ENCODE results near the gene PKD2L1.

PKD2L1 gene

GRCh38 chr10:100364735-100365391 lies 34.8 kb upstream of the PKD2L1 start:
- Histone ChIP-seq H3K4me3 (ENCODE audit: low read length) (no peak overlapping the region), H3K4me1 (ENCODE audit: insufficient read depth, low read length) (peaks cover 3% of the 10 kb centered on the region; the same call in 1 of the 2 replicates), H3K9ac (ENCODE audit: low read depth, low read length) (no peak overlapping the region), H3K36me3 (ENCODE audit: insufficient read depth, low read depth, low read length) (peaks cover 48% of the 10 kb centered on the region), H3K27me3 (ENCODE audit: insufficient read depth, low read length) (no peaks in the 10 kb centered on the region), H3K27ac (ENCODE audit: low read length) (no peak overlapping the region), H3K9me3 (ENCODE audit: insufficient read depth, low read depth, low read length) (no peaks in the 10 kb centered on the region)

GRCh38 chr10:100364175-100364574 lies 34.1 kb upstream of the PKD2L1 start:
- peaks cover 55% of the 10 kb centered on the region for H3K36me3 ChIP-seq (ENCODE audit: insufficient read depth, low read depth, low read length)

GRCh38 chr10:100362570-100363496 lies 32.8 kb upstream of the PKD2L1 start:
- Histone ChIP-seq H3K27me3 (ENCODE audit: insufficient read depth, low read length) (no peaks in the 10 kb centered on the region), H3K36me3 (ENCODE audit: insufficient read depth, low read depth, low read length) (peaks cover 63% of the 10 kb centered on the region), H3K4me1 (ENCODE audit: insufficient read depth, low read length) (peaks cover 3% of the 10 kb centered on the region; the same call in 1 of the 2 replicates), H3K9ac (ENCODE audit: low read depth, low read length) (no peak overlapping the region), H3K9me3 (ENCODE audit: insufficient read depth, low read depth, low read length) (no peaks in the 10 kb centered on the region), H3K27ac (ENCODE audit: low read length) (no peak overlapping the region), H3K4me3 (ENCODE audit: low read length) (no peak overlapping the region)

More at GRCh38 chr10:100364175-100364574, 34.1 kb upstream of the PKD2L1 start:
- no peak overlapping the region for H3K27ac ChIP-seq (ENCODE audit: low read length)
- H3K4me1 ChIP-seq (ENCODE audit: insufficient read depth, low read length) = peaks cover 3% of the 10 kb centered on the region; the same call in 1 of the 2 replicates
- H3K9me3 ChIP-seq (ENCODE audit: insufficient read depth, low read depth, low read length) = no peaks in the 10 kb centered on the region
- no peak overlapping the region for H3K4me3 ChIP-seq (ENCODE audit: low read length)
- H3K9ac ChIP-seq (ENCODE audit: low read depth, low read length) = no peak overlapping the region
- no peaks in the 10 kb centered on the region for H3K27me3 ChIP-seq (ENCODE audit: insufficient read depth, low read length)

DNA sequence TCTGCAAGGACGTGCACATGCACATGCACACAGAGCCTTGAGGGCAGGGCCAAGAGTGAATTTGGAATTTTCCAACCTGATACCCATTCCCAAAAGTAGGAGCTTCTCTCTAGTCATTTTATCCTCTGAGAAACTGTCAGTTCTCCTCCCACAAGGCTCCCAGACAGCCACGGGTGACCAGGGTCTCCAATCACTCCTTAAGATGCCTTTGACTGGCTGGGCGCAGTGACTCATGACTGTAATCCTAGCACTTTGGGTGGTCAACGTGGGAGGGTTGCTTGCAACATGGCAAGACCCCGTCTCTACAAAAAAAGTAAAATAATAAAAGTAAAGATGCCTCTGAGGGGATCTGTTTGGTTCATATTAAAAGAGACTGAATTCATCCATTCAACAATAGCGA lies 30.2 kb upstream of the PKD2L1 start:
- Histone ChIP-seq H3K27me3 (ENCODE audit: insufficient read depth, low read length) (no peaks in the 10 kb centered on the region), H3K4me1 (ENCODE audit: insufficient read depth, low read length) (peaks cover 3% of the 10 kb centered on the region; the same call in 1 of the 2 replicates), H3K9me3 (ENCODE audit: insufficient read depth, low read depth, low read length) (no peaks in the 10 kb centered on the region), H3K27ac (ENCODE audit: low read length) (no peak overlapping the region), H3K9ac (ENCODE audit: low read depth, low read length) (no peak overlapping the region), H3K4me3 (ENCODE audit: low read length) (no peak overlapping the region), H3K36me3 (ENCODE audit: insufficient read depth, low read depth, low read length) (peaks cover 89% of the 10 kb centered on the region)

DNA sequence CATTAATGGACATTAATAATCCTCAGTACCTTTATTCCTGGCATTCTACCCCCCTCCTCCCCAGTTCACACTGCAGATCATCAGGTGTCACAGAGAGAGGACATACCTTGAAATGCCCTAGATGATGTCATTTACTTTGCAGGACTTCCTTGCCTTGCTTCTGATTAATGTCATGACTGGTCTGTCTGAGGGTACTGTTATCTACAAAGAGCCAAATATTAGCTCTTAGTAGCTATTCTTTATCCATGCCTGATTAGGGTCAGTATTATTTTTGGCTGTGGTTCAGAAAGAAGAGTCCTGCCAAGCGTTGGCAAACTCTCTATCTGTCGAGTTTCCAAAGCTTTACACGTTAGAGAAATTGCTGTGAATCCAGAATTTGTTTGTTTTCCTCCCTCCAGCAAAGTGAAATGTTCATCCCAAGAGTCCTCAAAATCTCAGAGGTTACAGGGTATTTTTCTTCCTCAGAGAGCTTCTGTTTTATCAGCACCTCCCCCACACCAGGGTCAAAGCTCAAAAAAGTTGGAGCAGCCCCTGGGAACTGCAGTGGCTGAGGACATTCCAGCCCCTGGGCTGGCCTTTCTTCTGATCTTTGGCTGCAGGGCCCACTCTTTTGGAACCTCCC lies 29.6 kb upstream of the PKD2L1 start:
- peaks cover 6% of the 10 kb centered on the region; the same call in 1 of the 2 replicates for H3K4me1 ChIP-seq (ENCODE audit: insufficient read depth, low read length)
- no peak overlapping the region for H3K27ac ChIP-seq (ENCODE audit: low read length)
- H3K27me3 ChIP-seq (ENCODE audit: insufficient read depth, low read length) = no peaks in the 10 kb centered on the region
- peaks cover 94% of the 10 kb centered on the region for H3K36me3 ChIP-seq (ENCODE audit: insufficient read depth, low read depth, low read length)
- H3K4me3 ChIP-seq (ENCODE audit: low read length) = no peak overlapping the region
- no peak overlapping the region for H3K9ac ChIP-seq (ENCODE audit: low read depth, low read length)
- H3K9me3 ChIP-seq (ENCODE audit: insufficient read depth, low read depth, low read length) = no peaks in the 10 kb centered on the region

DNA sequence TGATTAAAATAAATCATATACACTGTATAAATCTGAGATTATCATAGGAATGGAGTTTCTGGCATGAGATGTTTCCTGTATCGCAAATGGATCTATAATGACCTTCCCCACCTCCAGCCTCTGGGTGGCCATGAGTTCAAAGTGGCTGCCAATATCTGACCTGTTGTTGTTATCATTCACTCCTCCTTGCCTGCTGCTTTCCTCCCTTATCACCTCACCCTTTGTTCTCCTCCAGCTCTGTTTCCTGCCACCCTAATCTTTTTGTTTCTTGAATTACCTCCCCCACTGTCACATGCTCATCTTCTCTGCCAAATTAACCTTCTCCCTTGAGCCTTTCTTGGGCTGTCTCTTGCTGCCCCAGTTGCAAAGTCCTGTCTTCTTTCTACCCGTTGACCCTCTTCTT lies 29.0 kb upstream of the PKD2L1 start:
- Histone ChIP-seq H3K36me3 (ENCODE audit: insufficient read depth, low read depth, low read length) (peaks cover 94% of the 10 kb centered on the region), H3K9ac (ENCODE audit: low read depth, low read length) (no peak overlapping the region), H3K4me1 (ENCODE audit: insufficient read depth, low read length) (peaks cover 3% of the 10 kb centered on the region; the same call in 1 of the 2 replicates), H3K27ac (ENCODE audit: low read length) (no peak overlapping the region), H3K9me3 (ENCODE audit: insufficient read depth, low read depth, low read length) (no peaks in the 10 kb centered on the region), H3K27me3 (ENCODE audit: insufficient read depth, low read length) (no peaks in the 10 kb centered on the region), H3K4me3 (ENCODE audit: low read length) (no peak overlapping the region)

DNA sequence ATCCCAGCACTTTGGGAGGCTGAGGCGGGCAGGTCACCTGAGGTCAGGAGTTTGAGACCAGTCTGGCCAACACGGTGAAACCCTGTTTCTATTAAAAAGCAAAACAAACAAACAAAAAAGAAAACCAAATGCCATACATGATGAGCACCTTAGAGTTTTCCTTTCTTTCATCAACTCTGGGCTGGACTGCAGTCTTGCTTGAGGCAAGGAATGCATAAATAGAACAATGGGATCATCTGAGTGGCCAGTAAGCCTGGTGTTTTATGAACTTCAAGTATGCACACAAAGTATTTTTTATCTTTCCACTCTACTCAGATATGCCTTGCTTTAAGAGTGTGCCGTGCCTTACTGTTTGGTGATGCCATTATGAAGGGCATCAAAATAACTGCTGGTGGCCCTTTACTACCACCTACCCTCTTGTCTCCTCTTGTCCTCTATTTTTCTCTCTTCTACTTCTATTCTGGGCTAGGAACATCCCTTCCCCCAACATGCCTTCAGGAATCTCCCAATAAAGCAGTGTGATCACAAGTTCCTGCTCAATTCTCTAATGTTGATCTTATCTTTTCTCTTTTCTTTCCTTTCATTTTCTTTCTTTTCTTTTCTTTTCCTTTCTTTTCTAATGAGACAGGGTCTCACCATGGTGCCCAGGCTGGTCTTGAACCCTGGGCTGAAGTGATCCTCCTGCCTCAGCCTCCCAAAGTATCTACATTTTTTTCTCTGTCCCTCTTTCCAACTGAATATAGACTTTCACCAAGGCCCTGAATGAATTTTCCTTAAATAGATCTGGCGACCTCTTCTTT lies 27.2 kb upstream of the PKD2L1 start:
- Histone ChIP-seq H3K4me3 (ENCODE audit: low read length) (no peak overlapping the region), H3K9me3 (ENCODE audit: insufficient read depth, low read depth, low read length) (no peaks in the 10 kb centered on the region), H3K9ac (ENCODE audit: low read depth, low read length) (no peak overlapping the region), H3K4me1 (ENCODE audit: insufficient read depth, low read length) (peaks cover 3% of the 10 kb centered on the region; the same call in 1 of the 2 replicates), H3K27ac (ENCODE audit: low read length) (no peak overlapping the region), H3K27me3 (ENCODE audit: insufficient read depth, low read length) (no peaks in the 10 kb centered on the region), H3K36me3 (ENCODE audit: insufficient read depth, low read depth, low read length) (peaks cover 94% of the 10 kb centered on the region)

- Histone ChIP-seq H3K9me3 (ENCODE audit: insufficient read depth, low read depth, low read length) (no peaks in the 10 kb centered on the region), H3K9ac (ENCODE audit: low read depth, low read length) (no peak overlapping the region), H3K4me1 (ENCODE audit: insufficient read depth, low read length) (peaks cover 3% of the 10 kb centered on the region; the same call in 1 of the 2 replicates), H3K27ac (ENCODE audit: low read length) (no peak overlapping the region), H3K27me3 (ENCODE audit: insufficient read depth, low read length) (no peaks in the 10 kb centered on the region), H3K4me3 (ENCODE audit: low read length) (no peak overlapping the region), H3K36me3 (ENCODE audit: insufficient read depth, low read depth, low read length) (peaks cover 94% of the 10 kb centered on the region)
These were observed 26.3 kb upstream of the PKD2L1 start for GRCh38 chr10:100356067-100357017.

GRCh38 chr10:100355086-100355485 lies 25.1 kb upstream of the PKD2L1 start:
- H3K36me3 ChIP-seq (ENCODE audit: insufficient read depth, low read depth, low read length) = peaks cover 94% of the 10 kb centered on the region
- H3K9me3 ChIP-seq (ENCODE audit: insufficient read depth, low read depth, low read length) = no peaks in the 10 kb centered on the region
- peaks cover 13% of the 10 kb centered on the region; the same call in 1 of the 2 replicates for H3K4me1 ChIP-seq (ENCODE audit: insufficient read depth, low read length)
- H3K27me3 ChIP-seq (ENCODE audit: insufficient read depth, low read length) = no peaks in the 10 kb centered on the region
- H3K27ac ChIP-seq (ENCODE audit: low read length) = no peak overlapping the region
- no peak overlapping the region for H3K9ac ChIP-seq (ENCODE audit: low read depth, low read length)
- no peak overlapping the region for H3K4me3 ChIP-seq (ENCODE audit: low read length)

- peaks cover 94% of the 10 kb centered on the region for H3K36me3 ChIP-seq (ENCODE audit: insufficient read depth, low read depth, low read length)
- H3K9ac ChIP-seq (ENCODE audit: low read depth, low read length) = no peak overlapping the region
- H3K4me3 ChIP-seq (ENCODE audit: low read length) = no peak overlapping the region
- no peaks in the 10 kb centered on the region for H3K27me3 ChIP-seq (ENCODE audit: insufficient read depth, low read length)
- H3K27ac ChIP-seq (ENCODE audit: low read length) = no peak overlapping the region
- no peaks in the 10 kb centered on the region for H3K9me3 ChIP-seq (ENCODE audit: insufficient read depth, low read depth, low read length)
- peaks cover 21% of the 10 kb centered on the region for H3K4me1 ChIP-seq (ENCODE audit: insufficient read depth, low read length)
These were observed 23.9 kb upstream of the PKD2L1 start for GRCh38 chr10:100353770-100354485.

All from iPS-20b (cell line).